T1000 (cell line): ENCODE data around the gene RPL26.
"Not testable (repeated sequence)": the region's sequence is repeated elsewhere in the genome, so short reads cannot be mapped to it uniquely, and the experiment has no call there.

Experiments
- DNase-seq: peaks from one replicate; lab custom pipeline; 2025; ENCODE audit warnings: mixed read lengths; lab: John Stamatoyannopoulos, UW

The RPL26 gene

DNA sequence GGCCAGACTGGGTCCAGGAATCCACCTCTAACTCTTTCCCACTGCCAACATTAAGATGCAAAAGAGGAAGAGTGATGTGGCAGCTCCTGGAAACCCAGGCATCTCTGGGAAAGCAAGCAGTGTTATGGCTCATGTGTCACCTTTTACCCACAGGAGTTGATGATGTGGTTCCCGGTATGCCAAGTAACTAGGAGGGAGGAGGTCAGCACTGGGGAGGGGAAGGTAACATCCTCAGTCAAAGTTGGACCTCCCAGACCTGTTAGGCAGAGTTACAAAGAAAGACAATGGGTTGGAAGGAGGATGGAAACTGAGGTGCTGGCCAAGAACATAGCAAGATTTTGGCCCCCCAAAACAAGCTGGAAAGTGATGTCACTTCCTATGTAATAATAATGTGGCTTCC, 17.9 kb downstream of the RPL26 start:
- DNase-seq, result no peak

DNA sequence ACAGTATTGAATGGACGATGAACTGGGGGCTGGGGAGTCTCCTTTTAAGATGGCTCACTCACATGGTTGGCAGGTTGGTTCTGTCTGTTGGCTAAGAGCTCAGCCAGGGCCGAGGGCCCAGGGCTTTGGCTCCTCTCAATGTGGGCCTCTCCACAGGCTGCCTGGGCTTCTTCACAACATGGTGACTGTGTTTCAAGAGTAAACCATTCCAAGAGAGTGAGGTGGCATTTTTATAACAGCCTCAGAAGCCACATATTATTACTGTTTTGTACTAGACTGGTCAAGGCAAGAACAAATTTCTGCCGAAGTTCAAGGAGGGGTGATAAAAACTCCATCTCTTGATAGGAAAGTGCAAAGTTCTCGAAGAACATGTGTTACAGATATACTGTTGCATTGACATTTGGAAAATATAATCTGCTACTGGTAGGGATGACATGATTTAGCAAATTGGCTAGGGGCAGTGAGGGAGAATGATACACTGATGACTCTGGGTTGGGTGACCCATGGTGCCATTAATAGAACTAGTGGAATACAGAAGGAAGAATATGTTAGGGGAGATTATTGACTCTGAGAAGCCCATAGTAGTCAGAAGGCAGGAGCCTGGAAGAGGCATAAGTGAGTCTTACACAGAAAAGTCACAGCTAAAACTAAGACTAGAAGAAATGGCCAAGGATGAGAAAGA, 20.2 kb downstream of the RPL26 start:
- no peak for DNase-seq

DNA sequence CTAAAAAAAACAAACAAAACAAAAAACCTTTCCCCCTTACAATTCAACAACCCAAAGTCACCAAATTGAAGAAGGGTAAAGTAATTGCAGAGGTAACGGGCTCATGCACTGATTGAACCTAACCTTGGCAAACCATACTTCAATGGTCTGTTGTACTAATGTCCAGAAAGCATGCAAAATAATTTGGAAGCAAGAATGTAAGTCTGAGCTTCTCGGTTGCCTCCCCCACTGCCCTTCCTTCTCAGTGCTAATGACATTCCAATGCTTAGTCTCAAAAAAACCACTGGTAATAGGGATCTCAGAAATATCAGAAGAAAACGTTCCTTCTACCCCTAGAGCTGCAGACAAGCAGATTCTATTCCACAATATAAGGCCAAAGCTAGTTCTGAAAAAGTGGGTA, 22.2 kb downstream of the RPL26 start:
- DNase-seq, result no peak

DNA sequence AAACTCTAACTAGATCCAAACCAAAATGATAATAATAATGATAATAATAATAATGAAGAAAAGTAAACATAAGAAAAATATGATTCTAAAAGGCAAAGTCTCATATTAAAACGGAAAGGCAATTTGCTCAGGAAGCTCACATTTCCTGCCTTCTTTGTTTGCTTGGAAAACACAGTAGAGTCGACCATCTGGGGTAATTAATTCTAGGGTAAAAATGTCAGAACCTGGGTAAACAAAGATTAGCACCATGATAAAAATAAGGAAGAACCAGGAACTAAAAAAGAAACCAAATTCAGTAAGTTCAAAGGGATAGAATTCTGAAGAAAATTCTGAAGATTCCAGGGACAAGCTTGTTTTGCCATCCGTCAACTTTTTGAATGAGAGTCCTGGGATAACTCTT, 22.7 kb downstream of the RPL26 start:
- no peak for DNase-seq

DNA sequence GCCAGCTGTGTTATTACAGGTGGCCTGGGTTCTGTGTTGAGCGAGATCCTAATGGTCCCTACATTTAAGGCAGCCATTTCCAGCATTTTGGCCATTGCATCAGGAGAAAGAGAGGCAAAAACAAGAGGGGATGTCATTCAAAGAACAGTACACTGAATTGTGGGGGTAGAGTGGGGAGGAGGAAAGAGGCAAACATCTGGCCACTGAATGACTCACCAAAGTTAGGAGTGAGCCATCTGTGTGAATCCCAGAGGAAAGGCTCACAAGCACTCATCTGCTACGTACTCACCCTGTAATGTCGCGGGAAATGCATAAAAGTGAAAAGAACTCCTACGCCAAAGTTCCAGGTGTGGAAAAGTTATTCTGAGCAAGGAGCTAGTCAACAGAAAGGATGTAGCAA, 23.2 kb downstream of the RPL26 start:
- no peak for DNase-seq

DNA sequence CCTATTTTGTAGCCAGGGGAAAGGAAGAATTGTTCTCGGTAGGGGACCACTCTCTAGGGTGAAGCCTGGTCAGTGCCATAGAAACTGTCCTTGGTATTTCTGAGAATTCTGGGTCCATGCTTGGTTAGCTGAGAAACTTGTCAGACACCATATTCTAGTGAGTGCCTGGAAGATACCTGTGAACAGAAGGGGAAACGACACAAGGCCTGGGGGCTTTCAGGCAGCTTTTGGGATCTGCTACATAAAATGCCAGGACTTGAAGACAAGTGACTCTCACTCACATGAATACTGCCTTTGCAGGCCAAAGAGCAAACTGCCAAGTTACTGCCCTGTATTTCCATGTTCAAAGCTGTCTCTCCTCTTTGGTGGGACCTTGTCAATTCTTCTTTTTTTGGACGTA, 25.1 kb downstream of the RPL26 start:
- DNase-seq, result no peak

DNA sequence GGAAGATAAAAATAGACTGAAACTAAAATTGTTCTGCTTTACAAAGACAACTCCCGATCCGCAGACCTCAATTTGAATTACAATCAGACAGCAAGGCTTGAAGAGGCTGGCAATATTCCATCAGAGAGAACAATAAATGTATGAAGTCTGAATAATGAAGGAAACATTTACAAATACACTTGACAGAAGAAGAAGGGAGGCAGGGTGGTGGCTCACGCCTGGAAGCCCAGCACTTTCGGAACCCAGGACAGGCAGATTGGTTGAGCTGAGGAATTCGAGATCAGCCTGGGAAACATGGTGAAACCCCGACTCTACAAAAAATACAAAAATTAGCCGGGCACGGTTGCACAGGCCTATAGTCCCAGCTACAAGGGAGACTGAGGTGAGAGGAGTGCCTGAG, 28.8 kb downstream of the RPL26 start:
- DNase-seq, result no peak

DNA sequence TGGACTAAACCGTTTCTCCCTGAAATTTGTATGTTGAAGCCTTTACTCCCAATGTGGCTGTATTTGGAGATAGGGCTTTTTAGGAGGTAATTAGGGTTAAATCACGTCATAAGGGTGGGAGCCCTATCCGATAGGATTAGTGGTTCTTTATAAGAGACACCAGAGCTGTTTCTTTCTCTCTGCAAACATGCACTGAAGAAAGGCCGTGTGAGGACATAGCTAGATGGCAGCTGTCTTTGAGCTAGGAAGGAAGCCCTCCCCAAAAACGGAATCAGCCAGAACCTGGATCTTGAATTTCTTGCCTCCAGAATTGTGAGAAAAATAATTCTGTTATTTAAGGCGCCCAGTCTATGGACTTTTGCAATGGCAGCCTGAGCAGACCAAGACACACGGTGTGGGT, 29.3 kb downstream of the RPL26 start:
- no peak for DNase-seq

DNA sequence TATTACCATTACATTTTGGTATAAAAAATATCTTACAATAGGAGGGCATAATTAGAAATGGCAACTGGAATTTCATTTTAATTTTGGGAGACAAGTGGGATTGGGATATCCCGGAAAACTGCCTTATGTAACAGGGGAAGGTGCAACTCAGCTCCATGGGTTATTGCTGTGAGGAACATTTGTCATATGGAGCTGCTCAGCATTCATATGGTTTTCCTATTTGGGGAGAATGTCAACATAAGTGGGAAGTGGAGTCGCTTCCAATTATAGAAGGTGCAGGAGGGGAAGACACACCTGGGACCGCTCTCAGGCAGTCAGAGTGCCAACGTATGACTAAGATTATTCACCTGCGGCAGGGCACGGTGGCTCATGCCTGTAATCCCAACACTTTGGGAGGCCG, 32.7 kb downstream of the RPL26 start:
- DNase-seq, result no peak

DNA sequence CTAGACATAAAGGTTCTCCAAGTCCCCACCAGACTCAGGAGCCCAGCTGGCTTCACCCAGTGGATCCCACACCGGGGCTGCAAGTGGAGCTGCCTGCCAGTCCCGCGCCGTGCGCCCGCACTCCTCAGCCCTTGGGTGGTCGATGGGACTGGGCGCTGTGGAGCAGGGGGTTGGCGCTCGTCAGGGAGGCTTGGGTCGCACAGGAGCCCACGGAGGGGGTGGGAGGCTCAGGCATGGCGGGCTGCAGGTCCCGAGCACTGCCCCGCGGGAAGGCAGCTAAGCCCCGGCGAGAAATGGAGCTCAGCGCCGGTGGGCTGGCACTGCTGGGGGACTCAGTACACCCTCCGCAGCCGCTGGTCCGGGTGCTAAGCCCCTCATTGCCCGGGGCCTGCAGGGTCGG, 36.0 kb downstream of the RPL26 start:
- DNase-seq, result not testable (repeated sequence)

DNA sequence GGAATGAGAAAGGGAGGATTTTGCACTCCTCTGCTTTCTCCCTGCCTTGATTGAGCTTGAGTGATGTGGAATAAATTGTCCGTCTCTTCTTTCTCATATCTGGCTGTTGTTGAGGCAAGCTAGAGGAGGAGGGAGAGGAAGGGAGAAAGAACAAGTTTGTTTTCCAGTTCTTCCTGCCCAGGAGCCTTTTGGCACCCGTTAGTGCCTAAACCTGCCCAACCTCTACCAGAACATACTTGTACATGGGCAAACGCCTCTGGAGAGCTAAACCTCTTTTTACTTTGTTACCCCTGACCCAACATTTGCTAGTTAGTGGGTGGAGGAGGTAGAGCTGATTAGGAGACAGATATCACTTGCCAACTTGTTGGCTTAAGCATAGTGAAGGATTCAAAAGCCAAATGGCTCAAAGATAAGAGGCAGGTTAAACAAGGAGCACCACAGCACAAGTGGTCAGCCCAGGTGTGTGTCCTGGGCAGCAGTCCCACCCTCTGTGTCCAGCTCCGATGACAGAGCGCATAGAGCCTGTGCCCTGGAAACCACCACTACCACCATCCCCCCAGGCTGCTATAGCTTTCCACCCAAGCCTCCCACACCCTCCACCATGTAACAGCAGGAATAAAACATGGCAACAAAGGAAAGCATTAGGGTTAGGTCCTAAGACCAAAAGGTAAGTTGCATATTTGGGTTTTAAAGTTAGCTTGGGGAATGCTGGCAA, 36.9 kb downstream of the RPL26 start:
- no peak for DNase-seq

DNA sequence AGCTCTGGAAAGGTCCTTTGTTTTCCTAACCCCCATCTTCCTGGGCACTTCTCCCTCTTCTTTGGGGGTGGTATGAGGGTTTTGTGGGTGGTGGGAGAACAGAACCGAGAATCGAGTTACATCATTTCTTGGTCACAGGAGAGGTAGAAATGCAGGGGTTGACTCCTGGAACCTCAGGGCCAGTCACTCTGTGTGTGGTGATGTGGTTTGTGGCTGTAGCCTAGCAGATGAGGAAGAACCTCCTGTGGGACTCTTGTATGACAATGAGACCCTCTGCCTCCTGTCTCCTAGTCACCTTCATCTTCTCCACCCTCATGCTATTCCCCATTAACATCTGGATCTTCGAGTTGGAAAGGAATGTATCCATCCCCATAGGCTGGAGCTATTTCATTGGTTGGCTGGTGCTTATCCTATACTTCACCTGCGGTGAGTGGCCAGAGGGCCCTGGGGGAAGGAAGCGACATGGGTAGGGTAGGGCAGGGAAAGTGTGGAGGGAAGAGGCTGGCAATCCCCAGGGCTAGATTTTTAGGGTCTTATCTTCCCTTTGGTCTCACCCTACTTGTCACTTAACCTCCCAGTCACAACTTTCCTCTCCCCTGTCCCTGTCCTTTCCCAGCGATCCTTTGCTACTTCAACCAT, 37.8 kb downstream of the RPL26 start:
- DNase-seq, result no peak

DNA sequence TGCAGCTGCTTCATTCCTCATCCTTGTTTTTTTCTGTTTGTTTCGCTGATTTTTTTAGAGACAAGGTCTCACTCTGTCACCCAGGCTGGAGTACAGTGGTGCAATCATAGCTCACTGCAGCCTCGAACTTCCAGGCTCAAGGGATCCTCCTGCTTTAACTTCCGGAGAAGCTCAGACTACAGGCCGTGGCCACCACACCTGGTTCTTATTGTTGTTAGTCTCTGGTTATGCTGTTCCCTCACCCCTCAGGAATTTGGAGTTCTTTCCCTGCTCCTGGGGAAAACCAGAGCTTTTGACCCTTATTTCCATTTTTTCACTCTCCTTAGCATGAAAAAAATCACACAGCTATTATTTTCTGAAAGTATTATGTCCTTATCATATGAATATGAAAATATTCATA, 41.5 kb downstream of the RPL26 start:
- no peak for DNase-seq

DNA sequence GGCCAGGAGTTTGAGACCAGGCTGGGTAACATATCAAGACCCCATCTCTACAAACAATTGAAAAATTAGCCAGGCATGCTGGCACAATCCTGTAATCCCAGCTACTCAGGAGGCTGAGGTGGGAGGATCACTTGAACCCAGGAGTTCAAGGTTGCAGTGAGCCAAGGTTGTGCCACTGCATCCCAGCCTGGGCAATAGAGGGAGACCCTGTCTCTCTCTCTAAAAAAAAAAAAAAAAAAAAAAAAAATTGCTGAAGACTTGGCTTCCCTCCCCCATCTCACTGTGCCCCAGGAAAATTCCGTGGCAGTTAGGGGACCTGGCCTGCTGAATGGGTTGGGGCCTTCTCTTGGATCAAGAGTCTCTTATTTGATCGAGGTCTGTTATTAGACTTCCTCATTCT, 43.5 kb downstream of the RPL26 start, which contains the start of gene ODF4:
Gene ODF4, plus strand, starts transcription at position 301 of the 400 bp plus-strand sequence. CDS start 212 bp downstream, outside the sequence.
- no peak for DNase-seq

DNA sequence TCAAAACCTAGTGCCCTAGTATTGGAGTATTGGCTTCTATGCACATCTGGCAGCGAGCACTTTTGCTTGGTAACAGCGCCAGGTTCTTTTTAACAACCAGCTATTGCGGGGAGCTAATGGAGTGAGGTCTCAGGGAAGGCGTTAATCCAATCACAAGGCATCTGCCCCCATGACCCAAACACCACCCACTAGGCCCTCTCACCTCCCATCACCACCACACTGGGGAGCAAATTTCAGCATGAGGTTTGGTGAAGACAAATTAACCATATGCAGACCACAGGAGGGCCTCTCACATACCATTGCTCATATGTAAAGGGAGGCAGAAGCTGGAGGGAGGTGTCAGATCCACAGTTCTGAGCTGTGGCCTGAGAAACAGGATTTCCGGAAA, 44.2 kb downstream of the RPL26 start:
- no peak for DNase-seq

DNA sequence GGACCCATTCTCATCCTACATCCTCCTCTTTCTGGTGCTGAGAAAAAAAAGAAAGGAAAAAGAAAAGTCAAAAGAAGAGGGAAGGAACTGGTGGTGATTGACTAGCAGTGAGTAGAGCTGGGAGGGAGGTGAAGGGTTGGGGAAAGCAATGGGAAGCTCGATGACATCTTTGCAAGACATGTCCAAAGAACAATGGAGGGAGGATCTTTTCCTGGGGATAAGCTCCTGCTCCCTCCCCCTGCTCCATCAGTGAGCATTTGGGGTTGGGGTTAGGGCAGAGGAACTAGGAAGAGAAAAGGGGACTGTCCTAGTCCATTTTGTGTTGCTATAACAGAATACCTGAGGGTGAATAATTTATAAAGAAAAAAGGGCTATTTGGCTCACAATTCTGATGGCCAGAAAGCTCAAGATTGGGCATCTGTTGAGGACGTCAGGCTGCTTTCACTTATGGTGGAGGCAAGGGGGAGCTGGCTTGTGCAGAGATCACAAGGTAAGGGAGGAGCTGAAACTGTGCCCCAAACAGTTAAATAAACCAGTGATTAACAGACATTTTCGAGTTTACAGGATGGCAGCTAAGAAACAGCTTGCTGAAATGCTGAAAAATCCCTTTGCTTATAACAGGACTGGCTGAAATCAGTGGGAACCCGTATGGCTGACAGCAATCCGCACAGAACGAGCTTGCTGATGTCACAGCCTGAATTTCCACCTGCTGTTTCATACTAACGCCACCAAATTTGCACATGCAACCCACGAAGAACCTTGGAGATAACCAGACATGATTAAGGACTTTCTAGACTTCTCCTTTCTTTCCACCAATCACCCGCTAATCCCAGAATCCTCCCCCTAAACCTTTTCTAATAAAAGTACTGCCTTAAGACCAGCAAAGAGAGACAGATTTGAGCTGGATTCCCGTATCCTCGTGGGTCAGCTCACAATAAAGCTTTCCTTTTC, 44.9 kb downstream of the RPL26 start:
- no peak for DNase-seq

DNA sequence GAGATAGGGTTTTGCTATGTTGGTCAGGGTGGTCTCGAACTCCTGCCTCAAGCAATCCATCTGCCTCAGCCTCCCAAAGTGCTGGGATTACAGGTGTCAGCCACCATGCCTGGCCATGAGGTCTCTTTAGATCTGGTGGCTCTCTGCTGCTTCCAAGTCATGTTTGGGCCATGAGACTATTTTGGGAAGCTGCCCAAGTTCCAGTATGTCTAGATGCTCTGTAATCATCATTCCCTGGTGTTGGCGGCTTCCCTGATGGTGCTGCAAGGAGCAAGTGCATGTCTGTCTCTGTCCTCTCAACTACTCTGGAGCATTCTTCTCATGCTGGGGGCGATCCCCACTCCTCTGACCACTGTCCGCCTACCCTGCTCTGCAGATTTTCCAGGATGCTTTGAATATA, 49.7 kb downstream of the RPL26 start:
- DNase-seq, result no peak

DNA sequence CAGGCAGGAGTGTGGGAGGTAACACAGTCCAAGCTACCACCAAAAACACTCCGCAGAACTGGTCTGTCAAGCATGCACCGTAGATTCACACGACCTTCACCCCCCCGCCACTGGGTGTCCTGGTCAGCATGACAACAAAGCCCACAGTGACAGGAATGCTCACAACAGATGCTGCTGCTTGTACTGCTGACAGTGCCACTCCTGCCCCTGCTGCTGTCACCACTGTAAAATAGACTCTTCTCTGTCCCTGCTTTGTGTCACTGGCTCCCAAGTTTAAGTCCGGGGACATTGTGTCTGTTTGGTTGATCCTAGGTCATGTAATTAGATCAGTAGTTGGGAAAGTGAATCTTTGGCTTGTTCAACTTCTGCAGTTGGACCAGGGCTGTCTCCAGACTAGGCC, 50.3 kb downstream of the RPL26 start:
- DNase-seq, result no peak

DNA sequence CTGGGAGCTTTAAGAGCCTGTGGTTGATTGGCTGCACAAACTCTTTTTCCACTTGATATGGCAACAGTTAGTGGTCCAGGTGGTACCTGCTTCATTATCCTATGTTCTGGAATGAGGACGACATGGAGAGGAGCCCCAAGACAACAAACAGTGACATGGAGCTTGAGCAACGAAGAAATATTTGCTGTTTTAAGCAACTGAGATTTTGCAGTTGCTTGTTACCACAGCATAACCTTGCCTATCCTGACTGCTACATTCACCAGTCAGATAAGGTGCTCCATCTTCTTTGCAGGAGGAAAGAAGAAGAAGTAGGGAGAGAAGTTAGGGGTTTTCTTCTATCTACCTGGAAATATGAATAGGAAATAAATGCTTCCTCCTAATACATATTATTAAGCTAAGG, 50.9 kb downstream of the RPL26 start:
- DNase-seq, result no peak
